GM18498 (cell line): ENCODE measurements around the gene FOS.
"Not testable (repeated sequence)": the region's sequence is repeated elsewhere in the genome, so short reads cannot be mapped to it uniquely, and the experiment has no call there.

ENCODE experiments used
- ATAC-seq: cut with Tn5 transposase; IDR thresholded peaks from one replicate; pipeline ENCODE4 v1.9.1; 2021; ENCODE audit warnings: mild to moderate bottlenecking, moderate library complexity; ENCODE audit not compliant: unreplicated experiment

FOS gene

DNA sequence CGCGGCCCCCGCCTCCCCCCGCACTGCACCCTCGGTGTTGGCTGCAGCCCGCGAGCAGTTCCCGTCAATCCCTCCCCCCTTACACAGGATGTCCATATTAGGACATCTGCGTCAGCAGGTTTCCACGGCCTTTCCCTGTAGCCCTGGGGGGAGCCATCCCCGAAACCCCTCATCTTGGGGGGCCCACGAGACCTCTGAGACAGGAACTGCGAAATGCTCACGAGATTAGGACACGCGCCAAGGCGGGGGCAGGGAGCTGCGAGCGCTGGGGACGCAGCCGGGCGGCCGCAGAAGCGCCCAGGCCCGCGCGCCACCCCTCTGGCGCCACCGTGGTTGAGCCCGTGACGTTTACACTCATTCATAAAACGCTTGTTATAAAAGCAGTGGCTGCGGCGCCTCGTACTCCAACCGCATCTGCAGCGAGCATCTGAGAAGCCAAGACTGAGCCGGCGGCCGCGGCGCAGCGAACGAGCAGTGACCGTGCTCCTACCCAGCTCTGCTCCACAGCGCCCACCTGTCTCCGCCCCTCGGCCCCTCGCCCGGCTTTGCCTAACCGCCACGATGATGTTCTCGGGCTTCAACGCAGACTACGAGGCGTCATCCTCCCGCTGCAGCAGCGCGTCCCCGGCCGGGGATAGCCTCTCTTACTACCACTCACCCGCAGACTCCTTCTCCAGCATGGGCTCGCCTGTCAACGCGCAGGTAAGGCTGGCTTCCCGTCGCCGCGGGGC is at the start of gene FOS:
Gene FOS, plus strand, starts transcription at position 407 of the 731 bp plus-strand sequence. Its CDS starts 155 bp downstream, at position 562.
- peak; percentile 81 for ATAC-seq

GRCh38 chr14:75229661-75230139 is 48.9 kb upstream of the FOS start:
- ATAC-seq, result no peak

GRCh38 chr14:75230140-75230792 is 48.4 kb upstream of the FOS start:
- ATAC-seq, result peak; percentile 57

GRCh38 chr14:75231320-75231719 is 47.3 kb upstream of the FOS start:
- ATAC-seq, result peak; percentile 45

DNA sequence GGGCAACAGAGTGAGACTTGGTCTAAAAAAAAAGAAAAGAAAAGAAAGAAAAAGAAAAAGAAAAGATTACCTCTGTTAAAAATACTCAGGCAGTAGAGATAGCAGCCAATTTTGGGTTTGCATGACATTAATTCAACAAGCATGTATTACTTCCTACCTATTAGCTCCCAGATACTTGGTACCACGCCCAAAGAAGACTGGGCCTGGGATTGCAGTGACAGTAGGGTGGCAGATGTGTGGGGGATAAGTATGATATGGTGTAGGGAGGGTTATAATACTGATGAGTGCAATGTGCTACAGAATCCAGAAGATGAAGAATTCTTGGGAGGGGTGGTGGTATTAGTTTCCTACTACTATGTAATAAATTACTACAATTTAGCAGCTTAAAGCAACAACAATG is 46.4 kb upstream of the FOS start:
- no peak for ATAC-seq

- ATAC-seq, result no peak
Measured at GRCh38 chr14:75232597-75232996, 46.0 kb upstream of the FOS start.

GRCh38 chr14:75234173-75235115 is 44.2 kb upstream of the FOS start:
- ATAC-seq, result no peak

- ATAC-seq, result not testable (repeated sequence)
Measured at GRCh38 chr14:75235198-75235597, 43.4 kb upstream of the FOS start.

- no peak for ATAC-seq
Measured at GRCh38 chr14:75236467-75236866, 42.2 kb upstream of the FOS start.

GRCh38 chr14:75236901-75237419 is 41.7 kb upstream of the FOS start:
- no peak for ATAC-seq

- no peak for ATAC-seq
Measured at GRCh38 chr14:75238756-75239455, 39.7 kb upstream of the FOS start.

- no peak for ATAC-seq
Measured at GRCh38 chr14:75240781-75241180, 37.8 kb upstream of the FOS start.

- ATAC-seq, result no peak
Measured at GRCh38 chr14:75242546-75243273, 35.9 kb upstream of the FOS start.

GRCh38 chr14:75244121-75244520 is 34.5 kb upstream of the FOS start:
- ATAC-seq, result no peak

GRCh38 chr14:75246546-75247285 is 31.9 kb upstream of the FOS start:
- no peak for ATAC-seq

DNA sequence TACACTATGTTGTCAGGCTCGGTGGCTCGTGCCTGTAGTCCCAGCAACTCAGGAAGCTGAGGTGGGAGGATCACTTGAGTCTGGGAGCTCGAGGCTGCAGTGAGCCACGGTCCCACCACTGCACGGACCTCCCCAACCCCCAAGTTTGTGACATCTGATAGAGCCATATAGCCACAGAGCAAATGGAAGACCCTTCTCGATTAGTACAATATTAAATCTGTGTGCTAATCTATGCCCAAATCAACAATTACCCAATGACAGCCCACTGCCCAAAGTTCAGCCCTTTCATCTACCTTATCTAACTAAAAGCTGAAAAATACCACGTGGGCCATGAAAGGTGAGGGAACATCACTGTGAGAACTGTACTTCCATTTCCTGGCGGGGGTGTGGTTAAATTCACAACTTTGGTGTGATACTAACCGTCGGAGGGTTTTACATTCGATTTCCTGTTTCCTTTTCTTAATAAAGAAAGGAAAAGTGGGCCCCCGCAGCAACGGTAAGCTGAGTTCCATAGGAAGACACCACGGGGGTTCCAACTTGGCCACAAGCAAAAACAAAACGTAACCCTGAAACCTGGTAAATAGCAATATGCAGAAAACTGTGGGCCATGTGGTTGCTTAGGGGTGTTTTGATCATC is 31.2 kb upstream of the FOS start:
- no peak for ATAC-seq

DNA sequence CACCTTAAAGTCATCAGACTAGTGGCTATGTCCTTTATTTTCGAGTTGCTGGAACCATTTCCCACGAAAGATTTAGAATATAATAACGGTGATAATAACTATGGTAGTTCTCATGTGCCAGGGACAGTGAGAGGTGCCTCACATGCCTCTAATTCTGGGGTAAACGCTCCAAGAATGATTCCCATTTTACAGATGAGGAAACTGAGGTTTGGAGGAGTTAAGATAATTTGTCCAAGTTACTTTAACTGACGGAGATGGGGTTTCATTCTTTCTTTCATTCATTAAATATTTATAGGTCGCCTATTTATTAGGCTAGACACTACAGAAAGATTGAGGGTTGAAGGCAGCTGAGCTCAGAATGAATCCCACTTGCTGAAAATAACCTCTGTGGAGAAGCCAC is 30.7 kb upstream of the FOS start:
- ATAC-seq, result no peak

- peak; percentile 87 for ATAC-seq
Measured at GRCh38 chr14:75249251-75249957, 29.2 kb upstream of the FOS start.
